Measurements from ENCODE around the gene SPSB2.
"Not testable (repeated sequence)": the region's sequence is repeated elsewhere in the genome, so short reads cannot be mapped to it uniquely, and the experiment has no call there.

Gene SPSB2

GRCh38 chr12:6869049-6870021, 3.8 kb downstream of the SPSB2 start:
- peak; percentile 74 for DNase-seq

GRCh38 chr12:6868211-6869048, 4.7 kb downstream of the SPSB2 start:
- DNase-seq, result no peak

GRCh38 chr12:6867413-6868210, 5.5 kb downstream of the SPSB2 start, which contains the start of gene TPI1:
Gene TPI1, plus strand, starts transcription at chr12:6867531. Its CDS starts 36 bp downstream, at chr12:6867567.
- peak; percentile 69 for DNase-seq

GRCh38 chr12:6866920-6867412, 6.1 kb downstream of the SPSB2 start:
- no peak for DNase-seq

- no peak for DNase-seq
Measured at GRCh38 chr12:6866163-6866919, 6.8 kb downstream of the SPSB2 start.

- DNase-seq, result not testable (repeated sequence)
Measured at GRCh38 chr12:6865307-6865706, 7.8 kb downstream of the SPSB2 start.

GRCh38 chr12:6863586-6864321, 9.3 kb downstream of the SPSB2 start:
- DNase-seq, result no peak

GRCh38 chr12:6863033-6863432, 10.1 kb downstream of the SPSB2 start:
- no peak for DNase-seq

- no peak for DNase-seq
Measured at GRCh38 chr12:6861391-6861790, 11.7 kb downstream of the SPSB2 start.

- DNase-seq, result no peak
Measured at GRCh38 chr12:6860942-6861341, 12.2 kb downstream of the SPSB2 start.

GRCh38 chr12:6860116-6860515, 13.0 kb downstream of the SPSB2 start:
- DNase-seq, result no peak

GRCh38 chr12:6858799-6859198, 14.3 kb downstream of the SPSB2 start:
- no peak for DNase-seq

- DNase-seq, result no peak
Measured at GRCh38 chr12:6855322-6855721, 17.8 kb downstream of the SPSB2 start.

- DNase-seq, result no peak
Measured at GRCh38 chr12:6854036-6854435, 19.1 kb downstream of the SPSB2 start.

- DNase-seq, result no peak
Measured at GRCh38 chr12:6853626-6854025, 19.5 kb downstream of the SPSB2 start.

GRCh38 chr12:6852651-6853354, 20.3 kb downstream of the SPSB2 start:
- DNase-seq, result peak; percentile 37

- peak; percentile 96 for DNase-seq
Measured at GRCh38 chr12:6851921-6852650, 21.0 kb downstream of the SPSB2 start, which contains the start of gene USP5. Gene USP5, plus strand, starts transcription at chr12:6852150. Its CDS starts 30 bp downstream, at chr12:6852180.

GRCh38 chr12:6851153-6851920, 21.8 kb downstream of the SPSB2 start, which contains the start of gene CDCA3:
Gene CDCA3, minus strand, starts transcription at chr12:6851286. Its CDS starts 334 bp downstream, at chr12:6850952.
- DNase-seq, result peak; percentile 86

GRCh38 chr12:6850796-6851152, 22.3 kb downstream of the SPSB2 start:
- DNase-seq, result no peak
